ENCODE data around the gene SLC44A4. TPM values are rescaled to one million over a fixed set of nuclear protein-coding genes. Genes with fewer than 3 reads are reported as not detected.
A peak's percentile ranks its signal among the peaks of the same experiment; 100 is the strongest.
"Not testable (repeated sequence)": the region's sequence is repeated elsewhere in the genome, so short reads cannot be mapped to it uniquely, and the experiment has no call there.

The SLC44A4 gene
- total RNA-seq, 1 experiment from 2014 or later: 0.45 TPM

DNA sequence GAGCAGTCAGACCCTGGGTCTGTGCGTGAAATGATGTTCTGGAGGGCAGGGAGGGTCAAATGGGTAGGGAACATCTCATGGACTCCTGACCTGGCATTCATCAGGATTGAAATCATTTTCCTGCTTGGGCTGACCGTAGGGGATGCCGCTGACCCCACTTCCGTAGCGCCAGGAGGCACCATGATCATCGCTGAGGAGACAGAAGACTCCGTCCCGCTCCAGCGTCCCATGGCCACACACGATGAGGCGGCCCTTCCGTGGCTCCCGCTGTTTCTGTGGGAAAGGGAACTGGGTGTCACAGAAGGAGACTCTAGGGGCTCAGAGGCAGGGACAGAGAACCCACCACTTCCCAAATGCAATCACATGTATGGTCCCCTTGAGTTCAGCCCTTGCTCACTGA is 18.4 kb downstream of the SLC44A4 start:
- no peak for DNase-seq (ENCODE audit: low read depth)

DNA sequence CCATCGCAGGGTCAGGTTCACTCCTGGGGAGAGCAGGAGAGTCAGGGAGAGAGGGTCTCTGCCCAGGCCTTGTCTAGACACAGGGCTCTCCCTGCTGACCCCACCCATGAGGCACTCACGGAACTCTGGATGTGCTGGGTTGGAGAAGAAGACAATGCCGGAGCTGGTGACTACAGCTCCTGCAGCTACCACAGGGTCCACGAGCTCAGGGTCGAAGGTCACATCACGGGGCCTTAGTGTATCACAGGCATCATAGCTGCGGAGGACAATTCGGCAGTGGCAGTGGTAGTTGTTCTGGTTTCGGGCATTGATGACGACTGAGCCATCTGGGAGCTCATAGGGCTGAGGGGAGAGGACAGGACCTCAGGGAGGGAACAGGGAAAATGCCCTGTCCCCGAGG is 18.9 kb downstream of the SLC44A4 start:
- DNase-seq (ENCODE audit: low read depth): no peak

DNA sequence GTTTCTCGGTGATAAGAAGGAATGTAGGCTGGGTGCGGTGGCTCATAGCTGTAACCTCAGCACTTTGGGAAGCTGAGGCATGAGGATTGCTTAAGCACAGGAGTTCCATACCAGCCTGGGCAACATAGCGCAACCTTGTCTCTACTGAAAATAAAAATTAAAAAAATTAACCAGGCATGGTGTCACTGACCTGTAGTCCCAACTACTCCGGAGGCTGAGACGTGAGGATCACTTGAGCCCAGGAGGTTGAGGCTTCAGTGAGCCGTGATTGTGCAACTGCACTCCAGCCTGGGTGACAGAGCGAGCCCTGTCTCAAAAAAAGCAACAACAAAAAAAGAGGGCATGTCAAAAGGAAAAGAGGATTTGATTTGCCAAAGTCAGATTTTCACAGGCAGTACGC is 20.1 kb downstream of the SLC44A4 start:
- no peak for DNase-seq (ENCODE audit: low read depth)

DNA sequence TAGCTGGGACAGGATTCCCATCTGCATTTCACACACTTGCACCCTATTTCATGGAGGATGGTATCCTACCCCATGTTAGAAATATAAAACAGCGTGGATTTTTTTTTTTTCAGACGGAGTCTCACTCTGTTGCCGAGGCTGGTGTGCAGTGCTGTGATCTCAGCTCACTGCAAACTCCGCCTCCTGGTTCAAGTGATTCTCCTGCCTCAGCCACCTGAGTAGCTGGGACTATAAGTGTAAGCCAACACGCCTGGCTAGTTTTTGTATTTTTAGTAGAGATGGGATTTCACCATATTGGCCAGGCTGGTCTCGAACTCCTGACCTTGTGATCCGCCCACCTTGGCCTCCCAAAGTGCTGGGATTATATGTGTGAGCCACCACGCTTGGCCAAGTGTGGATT is 21.0 kb downstream of the SLC44A4 start:
- DNase-seq (ENCODE audit: low read depth): not testable (repeated sequence)

DNA sequence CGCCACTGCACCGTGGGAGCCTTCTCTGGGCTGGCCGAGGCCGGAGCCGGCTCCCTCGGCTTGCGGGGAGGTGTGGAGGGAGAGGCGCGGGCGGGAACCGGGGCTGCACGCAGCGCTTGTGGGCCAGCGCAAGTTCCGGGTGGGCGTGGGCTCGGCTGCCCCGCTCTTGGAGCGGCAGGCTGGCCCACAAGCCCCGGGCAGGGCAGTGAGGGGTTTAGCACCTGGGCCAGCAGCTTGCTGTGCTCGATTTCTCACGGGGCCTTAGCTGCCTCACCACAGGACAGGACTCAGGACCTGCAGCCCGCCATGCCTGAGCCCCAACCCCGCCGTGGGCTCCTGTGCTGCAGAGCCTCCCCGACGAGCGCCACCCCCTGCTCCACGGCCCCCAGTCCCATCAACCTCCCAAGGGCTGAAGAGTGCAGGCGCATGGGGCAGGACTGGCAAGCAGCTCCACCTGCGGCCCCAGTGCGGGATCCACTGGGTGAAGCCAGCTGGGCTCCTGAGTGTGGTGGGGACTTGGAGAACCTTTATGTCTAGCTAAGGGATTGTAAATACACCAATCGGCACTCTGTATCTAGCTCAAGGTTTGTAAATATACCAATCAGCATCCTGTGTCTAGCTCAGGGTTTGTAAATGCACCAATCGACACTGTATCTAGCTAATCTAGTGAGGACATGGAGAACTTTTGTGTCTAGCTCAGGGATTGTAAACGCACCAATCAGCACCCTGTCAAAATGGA is 26.6 kb downstream of the SLC44A4 start:
- DNase-seq (ENCODE audit: low read depth): not testable (repeated sequence)

DNA sequence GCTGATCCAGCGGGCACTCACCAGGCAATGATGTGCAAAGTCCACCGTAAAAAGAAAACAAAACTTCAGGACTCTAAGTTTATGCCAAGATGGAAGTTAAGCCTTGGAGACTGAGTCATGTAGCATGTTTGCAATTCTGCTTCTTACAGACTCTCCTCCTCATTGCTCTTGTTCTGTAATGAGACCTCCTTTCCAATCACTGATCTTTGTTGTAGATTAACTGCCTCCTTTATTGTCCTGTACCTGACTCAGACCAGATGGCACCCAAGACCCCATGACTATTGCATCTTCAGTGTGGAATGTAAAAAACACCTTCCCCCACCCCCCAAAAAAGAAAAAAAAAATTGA is 27.3 kb downstream of the SLC44A4 start:
- DNase-seq (ENCODE audit: low read depth): no peak

DNA sequence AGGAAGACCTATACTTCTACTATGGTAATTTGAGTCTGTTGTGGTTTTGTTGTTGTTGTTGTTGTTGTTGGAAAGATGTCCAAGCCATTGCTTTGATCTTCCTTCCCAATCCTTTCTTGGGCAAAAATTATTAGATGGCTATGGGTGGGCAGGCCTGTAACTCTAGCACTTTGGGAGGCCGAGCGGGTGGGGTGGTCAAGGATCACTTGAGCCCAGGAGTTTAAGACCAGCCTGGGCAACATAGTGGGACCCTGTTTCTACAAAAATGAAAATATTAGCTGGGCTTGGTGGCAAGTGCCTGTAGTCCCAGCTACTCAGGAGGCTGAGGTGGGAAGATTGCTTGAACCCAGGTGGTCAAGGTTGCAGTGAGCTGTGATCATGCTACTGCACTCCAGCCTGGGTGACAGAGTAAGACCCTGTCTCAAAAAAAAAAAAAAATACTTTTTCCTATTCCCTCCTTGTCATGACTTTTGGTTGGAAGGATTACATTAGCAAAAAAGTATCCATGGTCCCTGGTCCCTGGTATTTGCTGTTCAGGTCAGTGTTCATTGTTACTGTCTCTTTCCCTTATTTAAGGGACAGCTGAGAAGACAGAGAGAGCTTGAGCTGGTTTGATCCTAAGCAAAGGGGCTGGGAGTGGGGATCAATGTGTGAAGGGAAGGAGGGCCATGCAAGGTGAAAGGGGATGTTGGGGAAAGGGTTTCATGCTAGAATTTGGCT is 27.9 kb downstream of the SLC44A4 start:
- DNase-seq (ENCODE audit: low read depth): no peak

DNA sequence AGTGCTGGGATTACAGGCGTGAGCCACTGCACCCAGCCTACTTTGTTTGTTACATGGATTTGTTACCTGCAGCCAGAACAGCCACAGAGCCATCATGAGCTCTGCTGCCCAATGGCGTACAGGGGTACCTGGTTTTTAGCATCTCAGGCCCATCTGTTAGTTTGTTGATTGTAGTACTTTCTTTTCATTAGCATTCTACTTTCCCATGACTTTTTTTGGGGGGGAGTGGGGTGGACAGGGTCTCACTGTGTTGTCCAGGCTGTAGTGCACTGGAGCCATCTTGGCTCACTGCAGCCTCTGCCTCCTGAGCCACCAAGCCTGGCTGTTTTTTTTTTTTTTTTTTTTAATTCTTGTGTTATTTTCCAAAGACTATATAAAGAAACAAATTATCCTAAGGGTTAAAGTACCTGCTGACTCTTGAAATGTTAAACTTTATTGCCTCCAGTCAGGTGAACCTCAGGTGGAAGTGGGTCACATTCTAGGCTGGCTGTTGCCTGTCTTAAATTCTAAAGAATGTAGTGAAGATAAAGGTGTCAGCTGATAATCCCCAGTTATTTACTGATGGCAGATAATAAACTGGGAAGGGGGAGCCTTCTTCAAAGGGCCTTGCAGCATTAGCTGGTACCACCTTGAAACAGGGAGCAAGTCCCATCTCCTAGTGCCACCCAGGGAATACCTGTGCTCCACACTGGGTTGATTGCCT is 31.4 kb downstream of the SLC44A4 start:
- DNase-seq (ENCODE audit: low read depth): no peak

DNA sequence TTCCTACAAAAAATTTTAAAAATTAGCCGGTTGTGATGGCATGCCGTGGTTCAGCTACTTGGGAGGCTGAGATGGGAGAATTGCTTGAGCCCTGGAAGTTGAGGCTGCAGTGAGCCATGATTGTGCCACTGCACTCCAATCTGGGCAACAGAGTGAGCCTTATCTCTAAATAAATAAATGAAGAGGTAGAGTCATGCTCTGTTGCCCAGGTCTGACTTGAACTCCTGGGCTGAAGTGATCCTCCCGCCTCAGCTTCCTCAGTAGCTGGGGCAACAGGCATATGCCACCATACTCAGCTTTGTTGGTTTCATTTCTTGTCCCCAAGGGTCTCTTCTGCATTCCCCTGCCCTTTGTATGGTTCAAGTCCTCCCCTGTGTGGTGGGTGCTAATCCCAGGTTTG is 34.3 kb downstream of the SLC44A4 start:
- no peak for DNase-seq (ENCODE audit: low read depth)

DNA sequence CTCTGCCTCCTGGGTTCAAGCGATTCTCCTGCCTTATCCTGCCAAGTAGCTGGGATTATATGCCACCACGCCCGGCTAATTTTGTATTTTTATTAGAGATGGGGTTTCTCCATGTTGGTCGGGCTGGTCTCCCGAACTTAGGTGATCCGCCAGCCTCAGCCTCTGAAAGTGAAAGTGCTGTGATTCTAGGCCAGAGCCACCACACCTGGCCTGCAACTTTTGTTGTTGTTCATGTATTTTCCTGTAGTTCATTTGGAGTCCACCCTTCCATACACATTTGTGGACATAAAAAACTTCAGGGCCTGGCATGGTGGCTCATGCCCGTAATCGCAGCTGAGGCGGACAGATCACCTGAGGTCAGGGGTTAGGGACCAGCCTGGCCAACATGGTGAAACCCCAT is 36.7 kb downstream of the SLC44A4 start:
- DNase-seq (ENCODE audit: low read depth): no peak

DNA sequence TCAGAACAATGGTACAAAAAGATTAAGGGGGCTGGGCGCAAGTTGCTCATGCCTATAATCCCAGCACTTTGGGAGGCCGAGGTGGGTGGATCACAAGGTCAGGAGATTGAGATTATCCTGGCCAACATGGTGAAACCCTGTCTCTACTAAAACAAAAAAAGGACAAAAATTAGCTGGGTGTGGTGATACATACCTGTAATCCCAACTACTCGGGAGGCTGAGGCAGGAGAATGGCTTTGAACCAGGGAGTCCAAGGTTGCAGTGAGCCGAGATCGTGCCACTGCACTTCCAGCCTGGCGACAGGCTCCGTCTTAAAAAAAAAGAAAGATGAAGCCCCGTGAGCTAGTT is 39.0 kb downstream of the SLC44A4 start:
- DNase-seq (ENCODE audit: low read depth): not testable (repeated sequence)

DNA sequence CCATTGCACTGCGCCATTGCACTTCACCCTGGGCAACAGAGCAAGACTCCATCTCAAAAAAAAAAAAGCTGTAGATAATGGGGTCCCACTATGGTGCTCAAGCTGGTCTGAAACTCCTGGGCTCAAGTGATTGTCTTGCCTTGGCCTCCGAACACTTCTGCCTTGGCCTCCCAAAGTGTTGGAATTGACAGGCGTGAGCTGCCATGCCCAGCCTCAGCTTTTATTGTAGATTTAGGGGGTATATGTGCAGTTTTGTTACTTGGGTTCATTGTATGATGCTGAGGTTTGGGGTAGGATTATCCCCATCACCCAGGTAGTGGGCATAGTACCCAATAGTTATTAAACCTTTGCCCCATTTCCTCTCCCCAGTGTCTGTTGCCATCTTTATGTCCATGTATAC is 39.8 kb downstream of the SLC44A4 start:
- no peak for DNase-seq (ENCODE audit: low read depth)

DNA sequence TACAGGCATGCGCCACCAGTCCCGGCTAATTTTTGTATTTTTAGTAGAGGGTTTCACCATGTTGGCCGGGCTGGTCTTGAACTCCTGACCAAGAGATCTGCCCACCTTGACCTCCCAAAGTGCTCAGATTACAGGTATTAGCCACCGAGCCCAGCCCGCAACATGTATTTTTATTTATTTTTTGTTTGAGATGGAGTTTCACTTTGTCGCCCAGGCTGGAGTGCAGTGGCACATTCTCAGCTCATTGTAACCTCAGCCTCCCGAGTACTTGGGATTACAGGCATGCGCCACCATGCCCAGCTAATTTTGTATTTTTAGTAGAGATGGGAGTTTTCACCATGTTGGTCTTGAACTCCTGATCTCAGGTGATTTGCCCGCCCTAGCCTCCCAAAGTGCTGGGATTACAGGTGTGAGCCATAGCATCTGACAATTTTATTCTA is 40.7 kb downstream of the SLC44A4 start:
- DNase-seq (ENCODE audit: low read depth): not testable (repeated sequence)

DNA sequence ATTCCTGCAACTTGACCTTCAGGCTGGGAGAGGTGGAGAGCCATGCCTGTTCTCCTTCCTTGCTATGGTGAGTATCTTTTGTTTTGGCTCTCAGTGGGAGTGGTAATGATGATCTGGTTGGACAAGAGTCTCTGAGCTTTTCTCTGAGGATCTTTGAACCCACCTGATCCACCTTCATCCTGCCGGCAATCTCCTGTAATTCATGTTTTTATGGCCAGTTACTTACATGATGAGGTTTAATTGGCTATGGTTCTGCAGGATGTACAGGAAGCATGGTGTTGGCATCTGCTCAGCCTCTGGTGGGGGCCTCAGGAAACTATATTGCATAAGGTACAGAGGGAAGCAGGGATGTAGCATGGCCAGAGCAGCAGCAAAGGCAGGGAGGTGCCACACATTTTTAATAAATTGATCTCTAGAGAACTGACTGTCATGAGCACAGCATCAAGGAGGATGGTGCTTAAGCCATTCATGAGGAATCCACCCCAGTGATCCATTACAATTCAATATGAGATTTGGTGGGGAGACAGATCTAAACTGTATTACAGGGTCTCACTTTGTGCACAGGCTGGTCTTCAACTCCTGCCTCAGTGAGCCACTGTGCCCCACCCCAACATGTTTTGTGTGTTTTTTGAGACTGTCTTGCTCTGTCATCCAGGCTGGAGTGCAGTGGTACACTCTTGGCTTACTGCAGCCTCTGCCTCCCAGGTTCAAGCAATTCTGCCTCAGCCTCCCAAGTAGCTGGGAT is 41.3 kb downstream of the SLC44A4 start:
- no peak for DNase-seq (ENCODE audit: low read depth)

DNA sequence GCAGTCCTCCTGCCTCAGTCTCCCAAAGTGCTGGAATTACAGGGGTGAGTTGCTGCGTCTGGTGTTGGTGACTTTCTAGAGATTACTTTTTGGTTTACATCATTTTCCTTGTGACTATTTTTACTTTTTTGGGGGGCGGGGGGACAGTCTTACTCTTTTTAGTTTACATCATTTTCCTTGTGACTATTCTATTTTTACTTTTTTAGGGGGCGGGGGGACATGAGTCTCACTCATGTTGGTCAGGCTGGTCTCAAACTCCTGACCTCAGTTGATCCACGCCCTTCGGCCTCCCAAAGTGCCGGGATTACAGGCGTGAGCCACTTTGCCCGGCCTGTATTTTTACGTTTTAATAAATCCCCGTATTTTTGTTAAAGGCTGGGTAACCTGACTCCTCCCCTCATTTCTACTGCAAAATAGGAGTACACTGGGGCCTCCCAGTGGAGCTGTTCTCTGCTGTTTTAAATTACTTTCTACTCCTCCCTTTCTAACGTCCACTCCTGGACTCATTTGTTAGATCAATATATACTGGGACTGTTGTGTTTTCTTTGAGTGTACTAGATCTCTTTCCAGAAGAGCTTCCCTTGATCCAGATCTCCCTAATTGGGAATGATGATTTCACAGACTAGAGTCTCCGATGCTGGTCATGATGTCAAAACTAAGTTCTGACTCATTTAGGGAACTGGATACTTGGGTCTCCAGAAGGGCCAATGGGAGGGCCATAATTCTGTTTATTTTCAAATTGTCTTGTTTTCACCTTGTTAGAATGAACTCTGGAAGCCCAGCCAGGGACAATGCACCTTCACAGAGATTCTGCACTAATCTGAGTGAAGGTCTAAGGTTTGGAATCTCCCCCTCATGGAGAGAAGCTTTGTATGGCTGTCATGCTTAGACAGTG is 42.1 kb downstream of the SLC44A4 start:
- DNase-seq (ENCODE audit: low read depth): no peak

DNA sequence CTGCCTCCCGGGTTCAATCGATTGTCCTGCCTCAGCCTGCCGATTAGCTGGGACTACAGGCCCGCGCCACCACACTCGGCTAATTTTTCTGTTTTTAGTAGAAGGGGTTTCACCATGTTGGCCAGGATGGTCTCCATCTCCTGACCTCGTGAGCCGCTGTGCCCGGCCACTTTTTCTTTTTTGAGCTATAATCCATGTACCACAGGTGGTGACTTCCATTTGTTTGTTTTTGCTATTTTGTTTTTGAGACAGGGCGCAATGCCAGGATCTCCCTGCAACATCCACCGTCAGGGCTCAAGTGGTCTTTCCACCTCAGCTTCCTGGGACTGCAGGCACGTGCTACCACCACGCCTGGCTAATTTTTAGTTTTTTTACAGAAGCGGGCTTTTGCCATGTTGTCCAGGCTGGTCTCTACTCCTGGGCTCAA is 42.7 kb downstream of the SLC44A4 start:
- no peak for DNase-seq (ENCODE audit: low read depth)

DNA sequence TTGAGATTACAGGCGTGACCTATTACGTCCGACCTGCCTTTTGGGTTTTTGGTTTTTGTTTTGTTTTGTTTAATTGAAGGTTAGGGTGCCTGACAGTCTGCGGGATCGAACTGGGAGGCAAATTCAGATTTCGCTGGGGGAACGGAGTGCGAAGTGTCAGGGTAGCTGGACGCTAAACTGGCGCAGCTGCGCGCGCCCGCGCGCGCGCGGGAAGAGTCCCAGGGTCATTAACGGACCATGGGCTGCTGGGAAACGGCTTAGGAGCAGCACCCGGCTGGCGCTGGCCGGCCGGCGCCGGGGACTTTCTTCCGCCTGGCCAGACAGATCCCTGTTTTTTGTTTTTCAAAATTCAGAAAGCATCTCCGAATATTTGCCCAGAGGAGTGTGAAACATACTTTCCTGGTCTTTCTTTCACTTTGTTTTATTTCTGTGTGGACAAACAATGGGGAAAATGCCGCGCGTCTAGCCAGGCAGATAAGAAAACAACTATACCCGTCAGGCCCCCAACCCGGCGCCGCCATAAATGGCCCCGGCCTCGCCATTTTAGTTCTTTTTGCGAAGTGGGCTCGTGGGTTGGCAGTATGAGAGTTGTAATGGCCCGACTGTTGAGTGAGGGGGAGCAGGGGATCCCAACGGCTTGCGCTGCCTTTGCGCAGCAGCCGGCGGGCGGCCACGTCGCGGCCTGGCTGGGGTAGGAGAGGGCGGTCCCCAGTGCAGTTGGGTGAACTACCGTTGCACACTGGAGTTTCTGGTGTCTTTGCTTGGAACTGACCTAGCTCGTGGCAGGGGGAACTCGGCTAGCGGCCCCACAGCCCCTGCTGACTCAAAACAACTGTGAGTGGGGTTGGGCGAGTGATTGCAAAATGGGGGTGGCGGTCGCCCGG is 44.2 kb downstream of the SLC44A4 start:
- DNase-seq (ENCODE audit: low read depth): peak; percentile 90

DNA sequence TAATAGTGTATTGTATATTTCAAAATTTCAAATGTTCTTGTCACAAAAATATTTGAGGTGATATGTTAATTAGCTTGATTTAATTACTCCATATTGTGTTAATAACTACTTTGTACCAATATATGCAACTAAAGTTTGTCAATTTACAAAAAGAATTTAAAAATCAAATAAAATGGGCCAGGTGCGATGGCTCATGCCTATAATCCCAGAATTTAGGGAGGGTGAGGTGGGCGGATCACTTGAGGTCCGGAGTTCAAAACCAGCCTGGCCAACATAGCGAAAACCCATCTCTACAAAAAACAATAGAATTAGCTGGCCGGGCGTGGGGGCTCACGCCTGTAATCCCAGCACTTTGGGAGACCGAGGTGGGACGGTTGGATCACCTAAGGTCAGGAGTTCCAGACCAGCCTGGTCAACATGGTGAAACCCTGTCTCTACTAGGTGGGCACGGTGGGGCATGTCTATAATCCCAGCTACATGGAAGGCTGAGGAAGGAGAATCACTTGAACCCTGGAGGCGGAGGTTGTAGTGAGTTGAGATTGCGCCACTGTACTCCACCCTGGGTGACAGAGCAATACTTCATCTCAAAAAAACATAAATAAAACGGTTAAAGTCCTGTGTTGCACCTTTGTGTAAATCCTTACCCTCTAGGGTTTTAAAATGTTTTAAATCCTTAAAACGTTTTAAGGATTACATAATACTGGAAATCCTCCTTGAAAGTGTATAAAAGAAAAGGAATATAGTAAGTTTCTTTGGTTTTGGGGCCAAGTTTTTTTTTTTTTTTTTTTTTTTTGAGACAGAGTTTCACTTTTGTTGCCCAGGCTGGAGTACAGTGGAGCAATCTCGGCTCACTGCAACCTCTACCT is 47.2 kb downstream of the SLC44A4 start:
- DNase-seq (ENCODE audit: low read depth): no peak

DNA sequence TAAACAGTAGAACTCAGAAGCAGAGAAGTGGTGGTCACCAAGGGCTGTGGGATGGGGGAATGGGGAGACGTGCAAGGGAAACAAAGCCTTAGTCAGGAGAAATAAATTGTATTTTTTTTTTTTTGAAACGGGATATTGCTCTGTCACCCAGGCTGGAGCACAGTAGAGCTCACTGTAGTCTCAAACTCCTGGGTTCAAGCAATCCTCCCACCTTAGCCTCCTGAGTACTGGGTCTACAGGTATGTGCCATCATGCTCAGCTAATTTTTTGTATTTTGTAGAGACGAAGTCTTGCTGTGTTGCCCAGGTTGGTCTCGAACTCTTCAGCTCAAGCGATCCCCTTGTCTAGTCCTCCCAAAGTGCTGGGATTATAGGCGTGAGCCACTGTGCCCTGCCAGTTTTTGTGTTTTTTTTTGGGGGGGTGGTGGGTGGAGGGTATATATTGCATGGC is 47.9 kb downstream of the SLC44A4 start:
- DNase-seq (ENCODE audit: low read depth): no peak

Measured in HT1080 (cell line).